Epithelial cell of proximal tubule (primary cell): ENCODE data around the gene FIGNL2. TPM values are rescaled to one million over a fixed set of nuclear protein-coding genes. Genes with fewer than 3 reads are reported as not detected.
A peak's percentile ranks its signal among the peaks of the same experiment; 100 is the strongest.

Experiments
- DNase-seq: peaks from one replicate; pipeline ENCODE4 v3.0.0-alpha.2; 2011; ENCODE audit warnings: low read depth
- H3K4me3 ChIP-seq: 2 replicates; pipeline ENCODE4 v1.5.1; 2011; ENCODE audit warnings: low read depth, mild to moderate bottlenecking, low read length
- CTCF ChIP-seq: conservative IDR thresholded peaks from 2 replicates; pipeline ENCODE4 v1.5.1; 2012; ENCODE audit warnings: low read depth, mild to moderate bottlenecking, low read length
- total RNA-seq: library from RNA; depleted of rRNA; stranded (reverse); fragments of >200 nt; gene quantifications from 2 replicates; pipeline ENCODE4 v1.2.3, GENCODE V29; 2015

The FIGNL2 gene
- total RNA-seq = 0.29 and 3.7 TPM in 2 replicates

GRCh38 chr12:51848326-51848727, at the start of gene FIGNL2:
Gene FIGNL2 (minus strand): TSS chr12:51848718. CDS start chr12:51822413, 26,305 bp downstream.
- no peak for TF ChIP-seq CTCF
- H3K4me3 ChIP-seq = peak within 1 kb of the TSS; percentile 86
- DNase-seq = no peak

- H3K4me3 ChIP-seq = no peak overlapping the region
- TF ChIP-seq CTCF = no peak
- DNase-seq = no peak
Measured at GRCh38 chr12:51897181-51897580, 48.7 kb upstream of the FIGNL2 start.

DNA sequence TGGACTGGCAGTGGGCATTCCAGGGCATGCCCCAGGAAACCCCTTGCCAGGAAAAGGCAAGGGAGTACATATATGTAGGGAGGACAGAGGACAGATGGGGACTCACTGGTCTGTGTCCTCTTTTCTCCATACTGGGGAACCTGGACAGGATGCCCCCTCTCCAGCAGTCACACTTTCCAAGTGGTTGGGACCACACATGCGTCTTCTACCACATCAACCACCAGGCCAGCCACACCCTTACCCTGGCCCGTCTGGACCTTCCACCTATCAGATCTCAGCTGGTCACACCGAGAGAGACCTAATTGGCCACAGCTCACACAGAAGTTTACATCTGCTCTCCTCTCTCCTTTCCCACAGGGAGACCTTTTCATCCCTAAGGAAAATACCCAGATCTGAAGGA, 47.7 kb upstream of the FIGNL2 start:
- no peak for DNase-seq

GRCh38 chr12:51895378-51896135, 47.0 kb upstream of the FIGNL2 start:
- no peak overlapping the region for H3K4me3 ChIP-seq
- no peak for TF ChIP-seq CTCF
- no peak for DNase-seq

More for the DNA sequence above, 47.7 kb upstream of the FIGNL2 start:
- H3K4me3 ChIP-seq = no peak overlapping the region
- TF ChIP-seq CTCF = no peak

DNA sequence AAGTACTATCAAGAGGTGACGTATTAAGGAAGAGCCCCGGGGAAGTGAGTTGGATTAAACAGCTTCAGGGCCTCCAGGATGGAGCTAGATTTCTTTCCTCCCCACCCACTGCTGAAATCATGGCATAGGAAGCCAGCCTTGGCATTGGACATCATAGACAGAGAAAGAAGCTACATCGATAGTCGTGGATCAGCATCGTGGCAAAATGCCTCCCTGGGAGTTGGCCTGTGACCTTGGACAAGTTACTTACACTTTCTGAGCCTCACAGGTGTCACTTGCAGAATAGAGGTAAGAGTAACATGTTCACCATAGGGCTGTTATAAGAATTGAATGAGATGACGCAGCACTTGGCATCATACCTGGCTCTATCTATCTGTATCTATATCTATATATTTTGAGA, 45.3 kb upstream of the FIGNL2 start:
- DNase-seq = no peak
- no peak for TF ChIP-seq CTCF
- H3K4me3 ChIP-seq = no peak overlapping the region

- no peak for DNase-seq
- TF ChIP-seq CTCF = peak; percentile 47
Measured at GRCh38 chr12:51891843-51892242, 43.3 kb upstream of the FIGNL2 start.

More at GRCh38 chr12:51891843-51892242, 43.3 kb upstream of the FIGNL2 start:
- H3K4me3 ChIP-seq = no peak overlapping the region
